ENCODE results near the gene NPY1R. TPM values are rescaled to one million over a fixed set of nuclear protein-coding genes. Genes with fewer than 3 reads are reported as not detected.

The NPY1R gene
- polyA plus RNA-seq, result 1 to 10 TPM; 2.1 to 9.2 (median 7.6) TPM

DNA sequence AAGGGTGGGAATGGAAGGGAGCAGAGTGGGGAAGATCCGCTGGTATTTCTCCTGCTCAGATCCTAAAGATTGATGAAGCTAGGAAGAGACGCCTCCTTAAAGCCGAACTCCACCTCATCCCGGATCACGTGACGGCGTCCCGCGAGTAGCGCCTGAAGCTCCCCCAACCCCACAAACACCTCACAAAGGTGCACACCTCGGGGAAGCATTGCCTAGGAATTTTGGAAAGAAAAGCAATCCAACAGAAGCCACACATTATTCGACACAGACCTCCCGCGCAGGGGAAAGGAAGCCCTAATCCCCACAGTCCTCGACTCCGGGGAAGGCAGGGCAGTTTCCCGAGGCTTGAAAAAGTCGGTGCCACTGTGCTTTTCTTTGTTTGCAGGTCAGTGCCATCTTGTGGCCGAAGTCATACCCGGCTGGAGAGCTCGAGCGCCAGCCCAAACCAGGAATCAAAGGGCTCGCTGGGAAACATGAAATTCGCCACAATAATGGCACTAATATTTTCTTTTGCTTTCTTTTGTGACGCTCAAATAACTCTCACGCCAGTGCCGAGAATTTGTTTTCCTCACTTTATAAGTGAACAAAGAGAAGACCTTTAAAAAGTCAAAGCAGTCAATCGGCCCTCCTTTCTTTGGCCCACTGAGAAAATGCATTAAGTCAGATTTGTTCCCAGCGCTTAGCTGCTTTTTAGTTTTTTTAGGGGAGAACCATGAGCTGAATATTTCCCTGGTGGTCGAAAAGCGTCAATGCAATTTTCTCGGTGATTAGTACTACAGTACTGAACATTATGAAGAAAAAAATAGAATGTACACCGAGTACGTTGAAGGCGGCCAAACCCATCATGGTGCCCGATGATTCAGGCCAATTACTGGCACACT lies at the start of gene NPY1R:
NPY1R (minus strand) TSS at position 71 of the 881 bp plus-strand sequence. CDS start 6,042 bp downstream, outside the sequence.
- 7 to 10% (median 8%) methylated on average over 36 of the region's 36 CpGs for WGBS, 3 donors
- no peak within 1 kb of the TSS for H3K27ac ChIP-seq (ENCODE audit: low read depth, low read length)

DNA sequence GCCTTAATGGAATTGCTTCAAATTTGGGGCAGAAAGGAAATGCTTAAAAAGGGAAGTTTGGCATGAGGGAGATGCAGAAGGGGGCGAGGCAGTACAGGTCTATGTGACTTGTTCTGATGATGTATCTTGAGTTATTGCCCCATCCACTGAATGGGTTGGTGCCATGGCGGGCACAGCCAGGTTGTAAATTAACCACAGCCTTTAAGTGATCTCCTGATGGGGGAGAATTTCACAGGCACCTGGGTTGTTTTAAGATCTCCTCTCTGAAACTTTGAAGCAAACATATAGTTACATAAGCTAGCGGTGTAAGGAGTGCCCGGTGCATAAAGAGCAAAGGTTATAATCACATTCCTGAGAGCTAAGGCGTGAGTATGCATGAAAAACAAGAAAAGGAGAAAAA lies 48.3 kb upstream of the NPY1R start:
- WGBS, 3 donors, result 60 to 64% (median 63%) methylated on average over 5 of the region's 5 CpGs
- H3K27ac ChIP-seq (ENCODE audit: low read depth, low read length), result no peak overlapping the region

DNA sequence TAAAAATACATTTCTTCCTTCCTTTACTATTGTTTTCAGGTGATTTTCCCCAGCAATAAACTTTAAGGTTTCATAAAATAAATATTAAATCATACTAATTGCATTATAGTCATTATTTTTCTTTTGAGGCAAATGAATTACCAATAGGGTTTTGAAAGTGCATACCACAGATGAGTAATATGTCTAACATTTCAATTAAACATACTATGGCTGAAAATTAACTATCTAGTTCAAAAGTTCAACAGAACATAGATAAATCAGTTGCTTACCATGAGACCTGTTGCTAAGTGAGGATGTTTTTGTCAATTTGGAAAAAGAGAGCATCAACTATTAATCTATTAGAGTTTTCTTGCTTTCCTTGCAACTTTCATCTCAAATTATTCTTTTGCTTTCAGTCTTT lies 46.3 kb upstream of the NPY1R start:
- no peak overlapping the region for H3K27ac ChIP-seq (ENCODE audit: low read depth, low read length)

DNA sequence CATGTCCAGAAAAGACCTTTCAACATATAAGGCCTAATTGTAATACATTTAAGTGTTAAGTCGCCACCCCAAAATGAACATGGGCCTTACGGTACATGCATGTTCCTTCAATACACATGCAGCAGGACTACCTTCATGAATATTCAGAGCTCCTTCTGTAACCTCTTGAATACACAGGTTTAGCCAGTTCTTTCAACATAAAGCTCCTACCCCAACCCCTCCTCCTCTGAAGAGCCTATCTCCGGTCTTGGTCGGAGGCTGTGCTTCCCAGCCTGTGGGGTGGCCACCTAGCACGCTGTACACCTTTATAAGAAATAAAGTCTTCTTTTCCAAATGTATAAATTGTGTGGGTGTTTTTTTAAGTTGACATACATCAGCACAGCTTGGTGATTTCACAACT lies 39.6 kb upstream of the NPY1R start:
- H3K27ac ChIP-seq (ENCODE audit: low read depth, low read length), result no peak overlapping the region
- WGBS, 3 donors, result 89 to 93% (median 93%) methylated on average over 5 of the region's 5 CpGs

DNA sequence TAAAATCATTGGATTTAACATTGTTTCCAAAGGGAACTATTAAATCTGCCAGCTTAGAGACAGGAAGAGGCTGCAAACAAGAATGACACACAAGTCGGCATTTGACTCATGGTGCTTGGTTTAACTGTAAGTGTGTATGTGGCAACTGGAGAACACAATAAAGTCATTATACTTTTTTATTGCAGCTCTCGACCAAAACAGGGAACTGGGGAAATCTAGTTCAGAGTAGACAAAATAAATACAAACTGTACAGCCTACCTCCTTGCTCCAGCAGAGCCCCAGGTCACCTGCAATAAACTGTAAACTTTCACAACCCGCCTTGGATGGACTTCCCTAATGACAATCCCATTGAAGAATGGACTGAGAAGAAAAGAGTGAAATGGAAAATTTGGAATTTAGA lies 35.3 kb upstream of the NPY1R start:
- H3K27ac ChIP-seq (ENCODE audit: low read depth, low read length), result no peak overlapping the region
- 32 to 54% (median 48%) methylated on average over 3 of the region's 3 CpGs for WGBS, 3 donors

DNA sequence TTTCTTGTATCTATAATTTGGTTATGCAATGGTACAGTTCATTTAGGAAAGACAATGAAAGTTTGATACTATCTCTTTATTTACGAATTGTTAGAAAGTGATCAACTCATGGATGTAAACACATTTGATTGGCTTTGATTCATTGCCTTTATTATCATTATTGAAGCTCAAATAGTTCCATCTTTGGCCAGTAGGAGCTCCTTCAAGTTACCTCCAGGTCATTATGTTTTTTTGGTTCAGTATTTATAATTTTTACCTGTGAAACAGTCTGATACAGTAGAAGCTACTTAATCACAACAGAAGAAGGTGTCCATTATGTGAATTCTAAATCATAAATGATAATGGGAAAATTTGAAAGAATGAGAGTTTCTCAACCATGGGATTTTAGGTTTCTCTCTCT lies 23.7 kb upstream of the NPY1R start:
- no peak overlapping the region for H3K27ac ChIP-seq (ENCODE audit: low read depth, low read length)
- 74 to 97% (median 77%) methylated on average over 1 of the region's 1 CpG for WGBS, 3 donors

DNA sequence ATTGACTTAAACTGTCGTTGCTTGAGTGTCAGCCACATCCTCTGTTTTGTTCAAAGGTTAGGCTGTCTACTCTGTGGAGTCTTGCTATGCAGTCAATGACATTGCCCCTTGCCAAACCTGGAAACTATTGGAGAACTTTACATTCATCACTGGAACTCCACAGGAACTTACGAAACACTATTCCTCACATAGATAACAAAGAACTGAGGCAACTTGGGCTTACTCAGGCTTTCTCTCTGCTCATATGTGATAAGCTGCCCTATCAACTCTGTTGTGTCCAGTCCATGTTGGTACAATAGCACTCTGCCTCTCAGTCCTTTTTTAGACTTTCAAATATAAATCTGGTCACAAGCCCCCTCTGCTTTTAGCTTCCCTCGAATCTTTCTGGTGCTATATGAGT lies 20.7 kb upstream of the NPY1R start:
- 59 to 66% (median 59%) methylated on average over 3 of the region's 3 CpGs for WGBS, 3 donors
- no peak overlapping the region for H3K27ac ChIP-seq (ENCODE audit: low read depth, low read length)

DNA sequence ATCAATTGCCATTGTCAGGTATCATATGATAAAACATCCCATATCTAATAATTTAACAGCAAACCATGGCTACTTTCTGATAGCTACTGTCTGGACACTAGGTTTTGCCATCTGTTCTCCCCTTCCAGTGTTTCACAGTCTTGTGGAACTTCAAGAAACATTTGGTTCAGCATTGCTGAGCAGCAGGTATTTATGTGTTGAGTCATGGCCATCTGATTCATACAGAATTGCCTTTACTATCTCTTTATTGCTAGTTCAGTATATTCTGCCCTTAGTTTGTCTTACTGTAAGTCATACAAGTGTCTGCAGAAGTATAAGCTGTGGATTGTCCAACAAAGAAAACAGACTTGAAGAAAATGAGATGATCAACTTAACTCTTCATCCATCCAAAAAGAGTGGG lies 18.3 kb upstream of the NPY1R start:
- no peak overlapping the region for H3K27ac ChIP-seq (ENCODE audit: low read depth, low read length)

DNA sequence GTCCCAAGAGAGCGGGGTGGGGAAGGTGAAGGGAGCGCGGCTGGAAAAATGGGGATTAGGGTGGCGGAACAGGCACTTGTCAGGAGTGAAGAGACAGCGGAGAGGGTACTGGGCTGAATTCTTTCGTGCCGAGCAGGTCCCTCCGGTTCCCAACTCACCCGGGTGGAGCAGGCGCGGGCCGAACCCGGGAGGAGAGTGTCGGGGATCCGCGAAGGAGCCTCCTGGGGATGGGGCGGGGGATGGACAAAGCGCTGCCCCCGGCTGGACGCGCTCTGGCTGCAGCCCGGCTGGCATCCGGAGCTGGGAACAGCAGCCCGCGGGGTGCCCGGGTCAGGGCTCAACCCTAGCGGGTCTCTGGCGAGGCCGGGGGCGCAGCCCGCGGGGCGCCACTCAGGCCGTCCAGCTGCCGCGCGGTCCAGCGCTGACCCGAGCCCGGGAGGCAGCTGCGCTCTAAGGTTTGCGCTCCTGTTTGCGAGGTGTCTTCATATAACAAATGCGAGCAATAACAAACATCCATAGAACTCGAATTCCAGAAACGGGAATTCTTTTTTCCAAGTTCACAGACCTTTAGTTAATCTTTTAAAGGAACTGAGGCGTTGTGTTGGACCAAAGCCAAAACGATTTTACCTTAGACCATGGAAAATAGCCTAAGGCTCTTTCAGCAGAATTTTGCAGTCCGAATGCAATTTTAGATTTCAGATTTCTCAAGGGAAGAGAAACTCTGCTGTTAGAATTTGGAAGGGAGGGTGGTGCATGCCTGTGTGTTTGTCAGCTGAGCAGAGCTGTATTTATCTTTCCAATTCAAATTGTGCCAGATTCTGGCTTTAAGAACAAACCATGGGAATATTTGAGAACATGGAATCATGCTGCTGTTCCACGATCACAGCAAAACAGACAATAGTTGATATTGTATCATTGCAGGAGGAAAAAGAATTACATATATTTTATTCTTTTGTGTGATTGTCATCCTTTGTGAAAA lies 12.0 kb upstream of the NPY1R start:
- WGBS, 3 donors, result 2 to 3% (median 2%) methylated on average over 46 to 50 of the region's 50 CpGs
- no peak overlapping the region for H3K27ac ChIP-seq (ENCODE audit: low read depth, low read length)

DNA sequence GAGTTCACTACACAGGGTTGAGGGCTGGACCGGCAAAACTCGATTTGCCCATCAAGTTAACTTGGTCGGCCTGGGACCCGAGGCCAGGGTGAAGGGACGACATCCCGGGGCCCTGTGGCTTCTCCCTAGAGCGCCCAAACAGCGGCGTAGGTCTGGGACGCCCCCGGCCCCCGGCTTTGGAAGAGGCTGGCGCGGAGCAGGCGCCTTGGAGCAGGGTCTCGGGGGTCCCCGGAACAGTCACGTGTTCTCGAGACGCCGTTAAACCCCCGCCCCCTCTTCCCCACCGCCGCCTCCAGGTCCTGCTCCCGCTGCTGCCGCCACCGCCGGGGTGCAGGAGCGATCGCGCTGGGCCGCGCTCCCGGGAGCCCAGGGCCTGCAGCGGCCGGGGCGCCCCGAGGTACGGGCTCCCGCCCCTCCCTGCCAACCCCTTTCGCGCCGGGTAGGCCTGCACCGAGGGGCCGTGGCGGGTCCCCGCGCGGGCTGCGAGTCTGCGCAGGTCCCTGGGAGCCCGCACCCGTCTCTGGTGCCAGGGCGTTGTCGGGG lies 11.3 kb upstream of the NPY1R start, which contains the start of gene NPY5R:
NPY5R (plus strand) TSS at position 289 of the 543 bp plus-strand sequence. CDS start 6,382 bp downstream, outside the sequence.
- no peak within 1 kb of the TSS for H3K27ac ChIP-seq (ENCODE audit: low read depth, low read length)
- WGBS, 3 donors, result 1 to 2% (median 1%) methylated on average over 42 to 55 of the region's 55 CpGs

DNA sequence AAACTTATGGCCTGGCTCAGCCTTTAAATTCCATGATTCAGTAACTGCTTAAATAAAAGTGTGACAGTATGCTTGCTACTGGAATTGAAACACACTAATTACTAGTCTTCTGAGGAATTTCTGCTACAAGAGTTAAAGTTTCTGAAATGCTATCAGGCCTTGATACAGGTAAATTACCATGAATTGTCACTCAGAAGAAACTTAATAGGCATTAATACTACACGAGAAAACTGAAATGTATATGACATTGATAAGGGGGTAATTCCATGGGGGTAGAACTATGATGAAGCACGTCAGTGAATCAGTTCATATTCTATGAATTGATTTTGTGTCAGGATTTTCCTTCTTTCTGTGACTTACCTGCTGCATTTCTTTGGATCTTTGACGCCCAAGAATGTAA lies 3.0 kb upstream of the NPY1R start:
- no peak overlapping the region for H3K27ac ChIP-seq (ENCODE audit: low read depth, low read length)
- 77 to 81% (median 80%) methylated on average over 3 of the region's 3 CpGs for WGBS, 3 donors

DNA sequence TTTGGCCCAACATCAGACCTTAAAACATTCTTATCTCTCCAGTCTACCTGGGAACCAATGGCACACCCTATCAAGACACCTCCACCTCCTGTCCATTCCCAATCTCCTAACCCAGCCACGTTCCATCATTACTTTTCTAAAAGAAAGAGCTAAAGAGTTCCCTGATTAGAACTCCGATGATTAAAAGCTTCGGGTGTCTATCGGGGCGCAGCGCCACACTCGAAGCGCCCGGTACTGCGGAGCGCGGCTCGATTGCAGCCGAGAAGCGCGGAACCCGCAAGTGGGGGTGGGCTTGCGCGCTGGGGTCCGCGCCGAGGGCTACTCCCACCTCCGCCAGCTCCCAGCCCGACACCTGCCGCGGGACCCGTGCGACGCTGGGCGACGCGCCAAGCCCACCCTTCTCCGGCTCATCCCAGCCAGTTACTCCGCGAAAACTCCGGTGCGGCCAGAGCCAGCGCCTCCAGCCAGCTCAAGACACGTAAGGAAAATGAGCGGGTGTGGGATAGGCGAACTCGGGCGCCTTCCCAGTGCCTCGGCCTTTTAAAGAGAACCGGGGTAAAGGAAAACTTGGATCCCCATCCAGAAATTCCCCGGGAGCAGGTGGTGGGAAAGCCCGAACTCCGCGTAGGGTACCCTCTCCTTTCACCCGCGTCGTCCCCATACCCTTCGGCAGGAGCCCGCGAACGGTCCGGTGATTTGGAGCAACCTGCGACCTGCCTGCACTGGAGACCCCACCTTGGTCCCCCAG lies 593 bp downstream of the NPY1R start:
- H3K27ac ChIP-seq (ENCODE audit: low read depth, low read length), result no peak overlapping the region
- WGBS, 3 donors, result 1 to 2% (median 1%) methylated on average over 58 of the region's 58 CpGs

DNA sequence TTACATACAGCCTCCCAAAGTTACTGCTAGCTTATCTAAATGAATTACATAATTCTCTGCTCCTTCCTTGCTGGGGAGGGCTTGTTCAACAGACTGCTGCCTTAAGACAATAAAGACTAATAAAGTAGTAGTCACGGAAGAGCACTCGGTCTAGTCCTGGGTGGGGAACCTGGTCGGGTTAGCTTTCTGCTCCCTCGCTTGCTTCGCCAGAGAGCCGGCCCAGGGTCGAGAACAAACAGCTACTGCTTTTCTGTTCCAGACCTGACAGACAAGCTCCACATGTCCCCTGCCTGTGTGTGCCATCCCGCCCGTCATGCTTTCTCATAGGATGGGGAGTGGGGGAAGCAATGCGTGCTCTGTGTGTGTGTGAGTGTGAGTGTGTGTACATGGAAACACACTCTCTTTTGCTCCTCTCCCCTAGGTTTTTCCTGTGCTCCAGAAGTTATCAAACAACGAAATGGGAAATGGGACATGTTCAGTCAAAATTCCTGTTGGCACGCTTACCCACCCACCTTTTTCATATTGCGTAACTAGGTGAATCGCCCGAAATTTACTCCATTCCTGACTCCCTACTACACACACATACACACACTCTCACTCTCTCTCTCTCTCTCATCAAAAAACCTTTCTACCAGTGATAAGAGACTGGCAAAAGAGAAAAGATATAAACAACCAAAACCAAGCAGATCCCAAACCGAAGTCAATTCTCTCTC lies 1.3 kb downstream of the NPY1R start:
- 39 to 50% (median 39%) methylated on average over 16 of the region's 16 CpGs for WGBS, 3 donors
- no peak overlapping the region for H3K27ac ChIP-seq (ENCODE audit: low read depth, low read length)

DNA sequence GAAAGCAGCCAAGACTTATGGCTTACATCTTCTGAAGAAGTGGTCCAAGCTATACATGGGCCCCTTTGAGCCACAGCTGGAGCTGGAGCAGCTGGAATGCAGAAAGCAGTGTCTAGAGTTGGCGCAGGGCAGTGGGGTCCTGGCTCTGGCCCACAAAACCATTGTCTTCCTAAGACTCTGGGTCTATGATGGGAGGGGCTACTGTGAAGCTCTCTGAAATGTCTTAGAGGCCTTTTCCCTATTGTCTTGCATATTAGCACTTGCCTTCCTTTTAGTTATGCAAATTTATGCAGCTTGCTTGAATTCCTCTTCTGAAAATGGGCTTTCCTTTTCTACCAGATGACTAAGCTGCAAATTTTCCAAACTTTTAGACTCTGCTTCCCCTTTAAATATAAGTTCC lies 15.3 kb downstream of the NPY1R start:
- 0 to 95% (median 0%) methylated on average over 1 of the region's 1 CpG for WGBS, 3 donors
- no peak overlapping the region for H3K27ac ChIP-seq (ENCODE audit: low read depth, low read length)

DNA sequence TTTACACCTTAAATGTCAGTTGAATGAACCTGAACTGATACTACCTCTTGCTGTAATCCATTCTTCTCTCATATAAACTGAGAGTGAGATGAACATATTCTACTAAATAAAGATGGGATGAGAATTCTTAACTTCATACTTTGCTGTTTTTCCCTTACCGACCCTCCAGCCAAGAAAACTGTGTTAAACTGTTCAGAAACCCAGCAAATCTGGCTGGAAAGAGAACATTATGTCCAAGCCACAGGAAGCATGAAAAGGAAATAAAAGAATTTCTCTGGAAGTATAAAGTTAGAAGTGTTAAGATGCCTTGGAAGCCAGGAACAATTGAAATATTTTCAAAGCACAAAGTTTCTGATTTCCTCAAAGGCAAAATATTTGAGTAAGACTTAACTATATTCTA lies 22.9 kb downstream of the NPY1R start:
- WGBS, 3 donors, result 47 to 65% (median 59%) methylated on average over 1 of the region's 1 CpG

DNA sequence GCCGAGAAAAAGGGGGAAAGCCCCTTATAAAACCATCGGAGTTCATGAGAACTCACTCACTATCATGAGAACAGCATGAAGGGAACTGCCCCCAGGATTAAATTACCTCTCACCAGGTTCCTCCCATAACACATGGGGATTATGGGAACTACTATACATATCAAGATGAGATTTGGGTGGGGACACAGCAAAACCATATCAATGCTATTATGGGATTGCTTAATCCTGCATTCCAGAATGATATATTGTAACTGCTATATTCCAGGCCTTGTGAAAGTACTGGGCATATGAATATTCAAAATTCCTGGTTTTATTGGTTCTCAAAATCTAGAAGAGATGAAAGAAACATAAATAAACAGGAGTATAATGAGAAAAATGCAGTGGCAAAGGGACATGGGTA lies 29.3 kb downstream of the NPY1R start:
- WGBS, 3 donors, result 82 to 91% (median 82%) methylated on average over 2 of the region's 2 CpGs
- H3K27ac ChIP-seq (ENCODE audit: low read depth, low read length), result no peak overlapping the region

More for the DNA sequence above, 22.9 kb downstream of the NPY1R start:
- H3K27ac ChIP-seq (ENCODE audit: low read depth, low read length), result no peak overlapping the region

DNA sequence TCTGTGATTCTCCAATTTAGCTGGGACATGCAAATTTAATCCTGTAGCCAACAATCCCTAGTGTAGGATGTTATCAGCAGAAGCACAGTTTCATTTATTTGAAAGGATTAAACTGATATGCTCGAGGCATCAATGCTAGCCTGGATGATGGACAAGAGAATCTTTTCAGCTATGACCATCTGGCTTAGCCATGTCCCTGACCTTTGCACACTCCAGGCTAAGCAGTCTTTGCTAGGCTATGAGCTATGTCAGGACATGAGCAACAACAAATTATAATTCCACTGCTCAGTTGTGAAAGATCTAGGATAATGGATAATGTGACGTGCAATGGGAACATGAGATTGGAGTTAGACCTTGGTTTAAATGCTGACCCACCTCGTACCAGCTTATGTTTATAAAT lies 32.0 kb downstream of the NPY1R start:
- H3K27ac ChIP-seq (ENCODE audit: low read depth, low read length), result no peak overlapping the region
- 43 to 67% (median 60%) methylated on average over 3 of the region's 3 CpGs for WGBS, 3 donors

DNA sequence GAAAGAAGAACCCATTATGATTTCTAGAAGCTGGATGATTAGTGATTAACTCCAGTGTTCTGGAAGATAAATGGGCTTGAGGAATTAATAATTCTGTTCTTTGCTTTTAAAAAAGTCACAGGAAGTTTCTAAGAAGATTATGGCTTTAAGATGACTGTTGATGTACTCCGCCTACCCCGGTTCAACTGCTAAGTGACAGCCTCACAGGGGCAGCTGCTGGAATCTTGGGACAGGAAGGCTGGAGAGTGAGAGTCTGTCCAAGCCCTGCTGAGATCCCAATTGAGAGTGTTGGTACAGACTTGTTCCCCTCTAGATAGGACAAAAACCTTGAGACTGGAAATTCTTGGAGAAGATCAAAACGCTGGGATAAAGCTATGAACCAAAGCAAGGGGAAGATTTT lies 37.3 kb downstream of the NPY1R start:
- H3K27ac ChIP-seq (ENCODE audit: low read depth, low read length), result no peak overlapping the region
- 61 to 84% (median 77%) methylated on average over 3 of the region's 3 CpGs for WGBS, 3 donors

All from adipose tissue (tissue), 3 donors.